Measurements from ENCODE around the gene PRG2.
"Not testable (repeated sequence)": the region's sequence is repeated elsewhere in the genome, so short reads cannot be mapped to it uniquely, and the experiment has no call there.

The PRG2 gene

DNA sequence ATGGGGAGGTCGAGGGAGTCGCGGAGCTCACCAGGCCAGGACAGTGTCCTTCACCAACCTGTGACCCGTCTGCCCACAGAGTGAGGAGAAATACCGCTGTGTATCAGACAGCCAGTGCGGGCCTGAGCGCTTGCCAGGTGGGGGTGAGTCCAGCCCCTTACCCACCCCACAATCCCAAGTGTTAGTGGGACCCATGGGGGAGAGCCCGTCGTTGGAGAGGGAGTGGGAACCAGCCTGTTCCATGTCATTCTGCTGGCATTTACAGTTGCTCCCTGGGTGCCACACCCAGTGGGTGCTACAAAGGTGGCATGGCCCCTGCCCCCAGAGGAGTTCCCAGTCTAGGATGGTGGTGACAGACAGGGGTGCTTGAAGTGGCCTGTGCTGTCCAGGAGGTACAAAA is 43.1 kb downstream of the PRG2 start:
- DNase-seq (ENCODE audit: low spot score), result no peak

- DNase-seq (ENCODE audit: low spot score), result peak; percentile 82
Observed at GRCh38 chr11:57345555-57346211, 44.8 kb downstream of the PRG2 start.

GRCh38 chr11:57344826-57345225 is 45.6 kb downstream of the PRG2 start:
- DNase-seq (ENCODE audit: low spot score), result no peak

DNA sequence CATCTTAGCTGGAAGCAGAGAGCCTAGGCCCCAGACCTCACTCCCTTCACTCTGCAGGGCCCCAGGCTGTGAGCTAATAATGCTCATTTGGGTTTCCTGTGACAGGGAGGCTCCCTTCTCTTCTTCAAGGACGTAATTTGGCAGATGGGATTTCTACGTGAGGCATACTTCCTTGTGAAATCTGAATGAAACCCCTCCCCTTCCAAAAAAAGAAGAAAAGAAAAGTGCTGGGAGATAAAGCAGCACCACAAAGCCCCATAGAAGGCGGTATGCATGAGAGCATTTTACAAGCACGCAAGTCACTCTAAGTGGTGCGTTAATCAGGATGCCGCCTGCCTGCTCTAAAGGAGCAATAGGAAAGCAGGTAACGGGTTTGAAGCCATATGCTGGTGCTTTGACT is 46.6 kb downstream of the PRG2 start:
- DNase-seq (ENCODE audit: low spot score), result no peak

DNA sequence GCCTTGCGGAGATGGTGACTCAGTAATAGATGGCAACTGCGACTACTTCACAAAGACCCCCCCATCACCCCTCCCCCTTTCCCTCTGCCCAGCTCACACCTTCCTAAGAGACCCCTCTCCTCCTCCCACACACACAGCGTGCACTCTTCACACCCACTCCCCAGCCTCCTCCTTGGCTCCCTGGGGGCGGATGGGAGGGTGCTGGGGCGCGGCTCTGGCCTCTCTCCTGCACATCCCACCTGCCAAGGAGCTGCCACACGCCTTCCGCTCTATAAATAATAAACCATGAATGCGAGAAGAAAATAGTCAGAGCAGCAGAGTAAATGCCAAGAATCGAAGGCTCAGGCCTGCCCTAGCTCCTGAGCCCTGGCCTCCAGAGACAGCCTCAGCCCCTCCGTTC is 47.7 kb downstream of the PRG2 start:
- no peak for DNase-seq (ENCODE audit: low spot score)

GRCh38 chr11:57341250-57341808 is 49.1 kb downstream of the PRG2 start:
- DNase-seq (ENCODE audit: low spot score), result no peak

DNA sequence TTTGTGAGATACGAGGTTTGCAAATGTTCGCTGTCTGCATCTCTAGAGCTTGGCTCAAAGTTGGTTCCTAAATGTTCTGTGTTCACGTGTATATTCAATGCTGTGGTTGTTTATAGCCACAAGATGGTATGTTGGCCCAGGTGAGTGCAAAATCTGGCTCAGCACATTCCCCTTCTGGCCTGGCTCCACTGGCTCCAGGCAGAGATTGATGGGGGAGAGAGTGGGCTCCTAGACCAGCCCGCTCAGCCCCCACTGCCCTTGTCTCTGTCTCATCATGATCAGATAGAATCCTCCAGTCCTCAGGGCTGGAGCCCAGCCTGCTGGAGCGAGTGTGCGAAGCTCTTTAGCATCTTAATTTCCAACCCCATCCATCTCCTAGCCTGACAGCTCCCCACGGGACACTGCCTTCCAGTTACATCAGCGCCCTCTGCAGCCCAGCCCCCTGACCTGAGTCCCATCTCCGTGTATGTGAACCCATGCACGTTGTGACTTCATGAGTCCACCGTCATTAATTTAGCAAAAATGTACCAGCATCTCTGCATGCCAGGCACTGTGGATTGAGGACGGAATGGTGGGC is 50.3 kb downstream of the PRG2 start:
- no peak for DNase-seq (ENCODE audit: low spot score)

DNA sequence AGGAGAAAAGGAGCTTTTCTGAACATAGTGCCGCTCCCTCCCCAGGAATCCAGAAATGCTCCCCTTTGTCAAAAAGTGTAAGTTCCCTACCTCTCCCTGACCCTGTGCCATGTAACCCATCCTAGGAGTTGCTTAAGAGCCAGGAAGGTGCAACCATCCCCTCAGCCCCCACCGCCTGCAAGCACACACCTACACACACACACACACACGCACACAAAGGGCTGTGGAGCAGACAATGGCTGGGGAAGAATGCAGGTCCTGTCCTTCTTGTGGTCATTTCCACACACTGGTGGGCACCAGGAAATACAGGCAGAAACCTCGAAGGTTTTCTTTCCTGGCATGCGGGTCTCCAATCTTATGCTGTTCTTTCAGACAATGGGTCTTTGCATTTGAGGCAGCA is 51.1 kb downstream of the PRG2 start:
- no peak for DNase-seq (ENCODE audit: low spot score)

GRCh38 chr11:57338142-57338541 is 52.3 kb downstream of the PRG2 start, which contains the start of gene P2RX3:
Gene P2RX3, plus strand, starts transcription at chr11:57338352. Its CDS starts 199 bp downstream, at chr11:57338551.
- DNase-seq (ENCODE audit: low spot score), result no peak

DNA sequence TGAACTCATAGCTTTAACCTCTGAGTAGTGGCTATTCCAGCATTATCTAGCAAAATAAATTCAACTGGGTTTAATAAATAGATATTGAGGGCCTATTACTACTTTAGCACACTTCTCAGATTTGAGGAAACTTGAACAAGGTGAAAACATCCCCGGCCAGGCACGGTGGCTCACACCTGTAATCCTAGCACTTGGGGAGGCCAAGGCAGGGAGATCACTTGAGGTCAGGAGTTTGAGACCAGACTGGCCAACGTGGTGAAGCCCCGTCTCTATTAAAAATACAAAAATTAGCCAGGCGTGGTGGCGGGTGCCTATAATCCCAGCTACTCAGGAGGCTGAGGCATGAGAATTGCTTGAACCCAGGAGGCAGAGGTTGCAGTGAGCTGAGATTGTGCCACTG is 53.6 kb downstream of the PRG2 start:
- not testable (repeated sequence) for DNase-seq (ENCODE audit: low spot score)

Data from germinal center (tissue), 1 donor.